ENCODE results near the gene SLC2A3.
"Not testable (repeated sequence)": the region's sequence is repeated elsewhere in the genome, so short reads cannot be mapped to it uniquely, and the experiment has no call there.

Gene SLC2A3

GRCh38 chr12:7972734-7973456 is 36.9 kb upstream of the SLC2A3 start:
- no peak overlapping the region for H3K4me3 ChIP-seq (ENCODE audit: control insufficient read depth, low read depth, low read length)
- TF ChIP-seq CTCF (conservative IDR thresholded peaks at IDR 0.05; ENCODE audit: control insufficient read depth, insufficient read depth, low read depth, low read length) = no peak
- no peak for DNase-seq (ENCODE audit: low read depth)

GRCh38 chr12:7972269-7972668 is 36.3 kb upstream of the SLC2A3 start:
- not testable (repeated sequence) for DNase-seq (ENCODE audit: low read depth); H3K4me3 ChIP-seq (ENCODE audit: control insufficient read depth, low read depth, low read length)

- DNase-seq (ENCODE audit: low read depth); H3K4me3 ChIP-seq (ENCODE audit: control insufficient read depth, low read depth, low read length): not testable (repeated sequence)
These were observed 35.8 kb upstream of the SLC2A3 start for GRCh38 chr12:7971765-7972164.

- peak overlapping the region; percentile 64 for H3K4me3 ChIP-seq (ENCODE audit: control insufficient read depth, low read depth, low read length)
- no peak for TF ChIP-seq CTCF (conservative IDR thresholded peaks at IDR 0.05; ENCODE audit: control insufficient read depth, insufficient read depth, low read depth, low read length)
- DNase-seq (ENCODE audit: low read depth) = peak; percentile 89
These were observed 34.7 kb upstream of the SLC2A3 start for GRCh38 chr12:7970475-7971252.

GRCh38 chr12:7966563-7966962 is 30.6 kb upstream of the SLC2A3 start:
- no peak for TF ChIP-seq CTCF (conservative IDR thresholded peaks at IDR 0.05; ENCODE audit: control insufficient read depth, insufficient read depth, low read depth, low read length)
- DNase-seq (ENCODE audit: low read depth) = peak; percentile 66
- H3K4me3 ChIP-seq (ENCODE audit: control insufficient read depth, low read depth, low read length) = no peak overlapping the region

- not testable (repeated sequence) for H3K4me3 ChIP-seq (ENCODE audit: control insufficient read depth, low read depth, low read length); DNase-seq (ENCODE audit: low read depth)
These were observed 28.7 kb upstream of the SLC2A3 start for GRCh38 chr12:7964669-7965068.

- DNase-seq (ENCODE audit: low read depth) = peak; percentile 57
- no peak for TF ChIP-seq CTCF (conservative IDR thresholded peaks at IDR 0.05; ENCODE audit: control insufficient read depth, insufficient read depth, low read depth, low read length)
- peak overlapping the region; percentile 76 for H3K4me3 ChIP-seq (ENCODE audit: control insufficient read depth, low read depth, low read length)
These were observed 25.6 kb upstream of the SLC2A3 start for GRCh38 chr12:7961395-7962178.

GRCh38 chr12:7959701-7960121 is 23.7 kb upstream of the SLC2A3 start:
- no peak overlapping the region for H3K4me3 ChIP-seq (ENCODE audit: control insufficient read depth, low read depth, low read length)
- peak; percentile 16 for DNase-seq (ENCODE audit: low read depth)
- TF ChIP-seq CTCF (conservative IDR thresholded peaks at IDR 0.05; ENCODE audit: control insufficient read depth, insufficient read depth, low read depth, low read length) = no peak
